Right lobe of liver (tissue), 6 donors: ENCODE results near the gene CABP2. TPM values are rescaled to one million over a fixed set of nuclear protein-coding genes. Genes with fewer than 3 reads are reported as not detected.

Experiments used
- ATAC-seq, 4 donors: fragments of 200-7000 bp; cut with Tn5 transposase; one replicate each; pipeline ENCODE4 v1.9.1; 2020; ENCODE audit warnings: mild to moderate bottlenecking in 4 of 4, moderate library complexity in 4 of 4
- DNase-seq, 3 donors: peaks; one replicate each; pipeline ENCODE4 v3.0.0-alpha.2; 2020
- H3K27ac ChIP-seq, 3 donors: fragments of 200-600 bp; one replicate each; pipeline ENCODE4 v1.8.0; 2022
- H3K27me3 ChIP-seq, 2 donors: fragments of 200-600 bp; one replicate each; pipeline ENCODE4 v1.8.0; 2022
- H3K36me3 ChIP-seq, 4 donors: fragments of 200-600 bp; sonication (generic) in 1 of 4; one replicate each; pipeline versions ENCODE4 v1.5.1 to v1.8.0; 2017 to 2022; ENCODE audit warnings: control low read depth in 1 of 4
- H3K4me1 ChIP-seq, 4 donors: fragments of 200-600 bp; sonication (generic) in 1 of 4; one replicate each; pipeline versions ENCODE4 v1.5.1 to v1.8.0; 2017 to 2022; ENCODE audit warnings: control low read depth in 1 of 4
- H3K4me3 ChIP-seq, 3 donors: fragments of 200-600 bp; one replicate each; pipeline ENCODE4 v1.8.0; 2022
- H3K9me3 ChIP-seq, 4 donors: fragments of 200-600 bp; sonication (generic) in 1 of 4; one replicate each; pipeline versions ENCODE4 v1.5.1 to v1.8.0; 2017 to 2022; ENCODE audit warnings: control low read depth in 1 of 4
- CTCF ChIP-seq, 4 donors: fragments of 200-600 bp in 3 of 4; fragments of 450-650 bp in 1 of 4; IDR thresholded peaks; one replicate each; pipeline versions ENCODE4 v1.5.1 to v1.8.0; 2016 to 2022; ENCODE audit warnings: antibody characterized with exemption in 4 of 4, mild to moderate bottlenecking in 2 of 4
- POLR2A ChIP-seq: fragments of 450-650 bp; IDR thresholded peaks from one replicate; pipeline ENCODE4 v1.6.1; 2017; ENCODE audit warnings: antibody characterized with exemption, mild to moderate bottlenecking
- WGBS: methylation state at CpG from one replicate; pipeline ENCODE4 v1.1.6; 2018; ENCODE audit warnings: low coverage, low lambda C conversion rate; ENCODE audit not compliant: insufficient coverage; ENCODE audit errors: missing lambda C conversion rate; 5-methylcytosine and 5-hydroxymethylcytosine counted together
- intact Hi-C, 2 donors: fragments of 100-400 bp; cut with DNase I; formaldehyde crosslinking; loops; one replicate each; pipeline versions ENCODE4 v1.11.2 to v1.14.1; 2022
- total RNA-seq, 6 experiments: library from RNA; depleted of rRNA in 2 of 6; stranded (reverse); fragments of >200 nt in 2 of 6; fragmentation: NEBNext Ultra II Directional in 3 of 6; extraction: Animal tissue kit (Norgen Biotek cat#: 25700) in 3 of 6; gene quantifications; one replicate each; pipeline versions ENCODE4 v1.1.0 to v1.2.4, GENCODE V29; 2016 to 2023
- donor health status: DM: no; HTN: yes; CAD: no.
- donor health status: DM: no; HTN: no; CAD: no.
- donor health status: DM: no; HTN: no; CAD: no.
- donor health status: DM: no; HTN: yes; CAD: no.
- donor health status: DM: no; HTN: yes; CAD: no.

CABP2 gene
- total RNA-seq, 6 experiments from 2014 or later = not detected

DNA sequence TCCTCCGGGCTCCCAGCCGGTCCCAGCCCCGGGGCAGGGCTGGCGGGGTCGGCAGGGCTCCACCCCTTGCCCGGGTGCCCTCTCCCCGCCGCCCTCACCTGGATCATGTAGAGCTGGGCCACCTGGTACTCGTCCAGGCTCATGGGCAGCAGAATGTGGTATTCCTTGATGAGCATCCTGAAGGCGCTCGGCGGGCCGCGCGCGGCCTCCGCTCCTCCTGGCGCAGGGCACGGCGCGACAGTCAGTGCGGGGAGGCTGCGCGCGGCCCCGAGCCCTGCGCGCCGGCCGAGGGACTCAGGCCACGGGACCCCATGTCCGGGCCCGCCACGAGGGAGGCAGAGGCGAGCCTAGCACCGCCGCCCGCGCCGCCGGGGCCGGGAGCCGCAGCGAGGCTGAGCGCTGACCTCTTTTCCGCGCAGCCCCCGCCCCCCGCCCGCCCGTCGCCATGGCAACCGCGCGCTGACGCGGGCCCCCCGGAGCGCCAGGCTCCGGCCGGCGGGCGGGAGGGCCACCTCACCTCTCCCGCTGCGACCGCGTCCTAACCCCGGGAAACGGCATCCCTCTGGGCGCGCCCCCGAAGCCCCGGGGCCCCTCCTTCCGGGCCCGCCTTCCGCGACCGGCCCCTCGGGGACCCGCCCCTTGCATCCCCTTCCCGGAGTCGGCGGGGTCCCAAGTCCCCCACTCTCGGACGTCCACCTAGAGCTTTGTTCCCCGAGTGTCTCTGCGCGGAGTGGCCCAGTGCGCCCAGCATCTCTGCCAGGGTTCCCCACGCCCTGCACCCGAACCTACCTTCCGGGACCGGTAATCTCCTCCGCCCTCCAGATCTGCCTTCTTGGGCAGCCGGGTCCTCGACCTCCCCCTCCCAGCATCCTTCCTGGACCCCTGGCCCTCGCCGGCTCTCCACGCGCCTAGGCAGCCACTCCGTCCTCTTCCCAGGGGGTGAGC, 19.0 kb downstream of the CABP2 start:
- no peak for TF ChIP-seq CTCF (IDR thresholded peaks at IDR 0.05)
- TF ChIP-seq POLR2A = no peak
- intact Hi-C loops = loop anchor here in 1 of 2 donors (10.0 kb wide), 1 partner anchor 109 kb away; the partner anchor contains the start of gene RAD9A
- Histone ChIP-seq H3K27me3 (no peaks in the 10 kb centered on the region), H3K36me3 (no peaks in the 10 kb centered on the region), H3K9me3 (no peaks in the 10 kb centered on the region), H3K4me3 (peak overlapping the region; percentile 64 to 92 (median 65)), H3K27ac (peak overlapping the region; percentile 87 to 98 (median 93)), H3K4me1 (peaks cover 0 to 34% (median 8%) of the 10 kb centered on the region in 4 donors)
- DNase-seq (peak in 1 of 3 donors; percentile 74), ATAC-seq (no peak)
- 2% methylated on average over 10 of the region's 101 CpGs for WGBS

DNA sequence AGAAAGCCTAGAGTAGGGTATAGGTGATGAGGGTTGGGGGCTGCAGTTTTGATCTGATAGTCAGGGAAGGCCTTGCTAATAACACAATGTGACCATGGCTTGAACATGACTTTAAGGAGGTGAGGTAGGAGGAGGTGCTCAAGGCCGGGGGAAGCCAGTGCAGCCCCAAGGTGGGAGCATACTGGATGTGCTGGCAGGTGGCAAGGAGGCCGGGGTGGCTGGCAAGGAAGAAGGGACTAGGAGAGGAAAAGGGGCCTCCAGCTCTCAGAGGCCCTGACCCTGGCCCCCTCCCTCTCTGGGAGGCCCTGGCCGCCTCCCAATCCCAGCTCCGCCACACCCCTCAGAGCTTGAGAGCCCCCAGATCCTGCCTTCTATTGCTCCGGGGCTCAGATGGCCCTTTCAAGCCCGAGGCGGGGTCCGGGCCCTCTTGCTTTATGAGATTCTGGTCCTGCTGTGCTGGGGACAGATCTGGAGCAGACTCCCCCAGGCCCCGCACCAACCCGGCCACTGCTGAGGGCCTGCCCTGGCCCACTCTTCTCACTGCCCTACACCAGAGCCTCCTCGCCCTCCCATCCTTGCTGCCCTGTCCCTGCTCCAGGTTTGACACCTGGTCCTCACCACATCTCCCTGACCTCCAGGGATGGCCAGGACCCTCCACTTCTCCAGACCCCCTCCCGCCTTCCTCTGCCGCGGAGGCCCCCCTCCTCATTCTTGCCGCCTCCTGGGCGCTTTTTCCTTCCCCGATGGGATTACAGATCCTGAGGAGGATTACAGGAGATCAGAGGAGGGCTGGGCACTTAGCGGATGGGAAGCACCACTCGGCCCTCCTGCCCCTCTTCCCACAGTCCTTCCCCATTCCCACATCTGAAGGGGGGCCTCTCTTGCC, 19.9 kb downstream of the CABP2 start:
- Histone ChIP-seq H3K27me3 (no peaks in the 10 kb centered on the region), H3K36me3 (no peaks in the 10 kb centered on the region), H3K27ac (no peak overlapping the region), H3K4me1 (peaks cover 0 to 30% (median 8%) of the 10 kb centered on the region in 4 donors), H3K9me3 (no peaks in the 10 kb centered on the region), H3K4me3 (no peak overlapping the region)
- WGBS = 80% methylated on average over 12 of the region's 19 CpGs
- intact Hi-C loops = loop anchor here in 1 of 2 donors (10.0 kb wide), 1 partner anchor 109 kb away; the partner anchor contains the start of gene RAD9A
- DNase-seq (peak in 1 of 3 donors; percentile 40), ATAC-seq (no peak)
- TF ChIP-seq CTCF (IDR thresholded peaks at IDR 0.05) (no peak), POLR2A (no peak)

DNA sequence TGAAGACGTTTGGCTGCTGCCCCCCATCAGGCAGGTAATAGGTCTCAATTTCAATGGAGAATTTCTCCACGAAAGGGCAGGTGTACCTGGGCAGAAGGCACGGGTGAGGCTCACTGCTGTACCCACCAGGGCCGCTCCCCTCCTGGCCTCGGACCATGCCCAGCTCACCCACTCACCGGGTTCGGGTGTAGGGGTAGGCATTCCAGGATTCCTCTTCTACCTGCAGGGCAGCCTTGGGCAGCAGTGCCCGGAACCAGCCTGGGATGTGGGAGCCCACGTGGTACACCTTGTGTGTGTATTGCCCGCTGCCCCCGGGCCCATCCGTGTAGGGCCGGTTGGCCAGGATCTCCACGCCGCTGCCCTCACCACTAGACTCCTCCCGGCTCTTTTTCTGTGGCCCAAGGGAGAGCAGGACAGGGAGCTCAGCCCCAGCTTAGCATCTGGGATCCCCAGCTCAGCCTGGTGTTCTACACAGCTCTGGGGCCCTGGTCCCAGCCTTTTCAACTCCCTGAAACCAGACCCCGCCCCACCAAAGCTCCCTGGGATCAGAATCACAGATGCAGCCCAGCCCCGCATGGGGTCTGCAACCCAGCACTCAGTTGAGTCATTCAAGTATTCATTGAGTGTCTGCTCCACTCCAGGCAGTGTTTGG, 20.8 kb downstream of the CABP2 start:
- Histone ChIP-seq H3K36me3 (no peaks in the 10 kb centered on the region), H3K4me3 (no peak overlapping the region), H3K4me1 (peaks cover 0 to 29% (median 8%) of the 10 kb centered on the region in 4 donors), H3K9me3 (no peaks in the 10 kb centered on the region), H3K27me3 (no peaks in the 10 kb centered on the region), H3K27ac (no peak overlapping the region)
- intact Hi-C loops = loop anchor here in 1 of 2 donors (10.0 kb wide), 1 partner anchor 108 kb away; the partner anchor contains the start of gene RAD9A
- TF ChIP-seq POLR2A (no peak), CTCF (IDR thresholded peaks at IDR 0.05) (no peak)
- WGBS = 100% methylated on average over 2 of the region's 18 CpGs
- no peak for DNase-seq
- no peak for ATAC-seq

DNA sequence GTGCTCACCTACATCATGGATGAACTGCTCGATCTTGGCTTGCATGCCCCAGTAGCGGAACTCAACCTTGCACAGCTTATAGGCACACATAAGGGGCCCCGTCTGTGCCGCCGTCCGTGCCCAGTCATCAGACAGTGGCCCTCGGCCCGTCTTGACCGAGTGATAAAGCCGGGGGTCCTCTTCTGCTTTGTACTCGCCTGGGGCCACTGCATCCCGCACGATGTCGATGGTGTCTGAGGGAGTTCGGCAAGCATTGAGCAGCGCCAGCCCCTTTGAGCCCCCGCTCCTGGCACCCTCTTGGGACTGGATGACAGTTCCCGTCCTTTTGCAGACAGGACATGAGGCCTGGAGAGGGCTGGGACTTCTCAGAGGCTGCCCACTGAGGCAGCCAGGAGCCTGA, 21.4 kb downstream of the CABP2 start:
- ATAC-seq = no peak
- TF ChIP-seq CTCF (IDR thresholded peaks at IDR 0.05) (no peak), POLR2A (no peak)
- no peaks in the 10 kb centered on the region for H3K36me3 ChIP-seq
- no CpG with 5 or more reads among the region's 18 CpGs for WGBS
- H3K27ac ChIP-seq = no peak overlapping the region
- no peak overlapping the region for H3K4me3 ChIP-seq
- peaks cover 0 to 23% (median 6%) of the 10 kb centered on the region in 4 donors for H3K4me1 ChIP-seq
- intact Hi-C loops = loop anchor here in 1 of 2 donors (10.0 kb wide), 1 partner anchor 107 kb away; the partner anchor contains the start of gene RAD9A
- no peaks in the 10 kb centered on the region for H3K9me3 ChIP-seq
- no peak for DNase-seq
- no peaks in the 10 kb centered on the region for H3K27me3 ChIP-seq
